Gastrocnemius medialis (tissue), 4 donors: Measurements from ENCODE around the gene COG7. TPM values are rescaled to one million over a fixed set of nuclear protein-coding genes. Genes with fewer than 3 reads are reported as not detected.

ENCODE experiments used
- ATAC-seq, 2 donors: fragments of 150-250 bp; one replicate each; pipeline ENCODE4 v1.9.1; 2016
- DNase-seq, 2 donors: peaks; one replicate each; pipeline ENCODE4 v3.0.0-alpha.2; 2019
- H3K27ac ChIP-seq, 4 donors: fragments of 200-600 bp; sonication (generic); 1 replicate in 1 of 4; 2 replicates in 3 of 4; pipeline ENCODE4 v1.5.1; 2016 to 2018; ENCODE audit warnings: mild to moderate bottlenecking in 2 of 4, moderate library complexity in 1 of 4
- H3K27me3 ChIP-seq, 3 donors: fragments of 200-600 bp; sonication (generic) in 2 of 3; 1 replicate in 1 of 3; 2 replicates in 2 of 3; pipeline versions ENCODE4 v1.5.1 to v1.6.0; 2016 to 2019; ENCODE audit warnings: mild to moderate bottlenecking in 1 of 3, moderate library complexity in 1 of 3
- H3K36me3 ChIP-seq, 2 donors: fragments of 200-600 bp; sonication (generic) in 1 of 2; one replicate each; pipeline ENCODE4 v1.5.1; 2017 to 2018
- H3K4me1 ChIP-seq, 2 donors: fragments of 200-600 bp; sonication (generic) in 1 of 2; one replicate each; pipeline ENCODE4 v1.5.1; 2016 to 2017; ENCODE audit warnings: mild to moderate bottlenecking in 2 of 2
- H3K4me3 ChIP-seq, 4 donors: fragments of 200-600 bp; sonication (generic) in 3 of 4; 1 replicate in 1 of 4; 2 replicates in 3 of 4; pipeline ENCODE4 v1.5.1; 2016 to 2019; ENCODE audit warnings: mild to moderate bottlenecking in 2 of 4
- H3K9me3 ChIP-seq, 3 donors: fragments of 200-600 bp; sonication (generic) in 2 of 3; 1 replicate in 1 of 3; 2 replicates in 2 of 3; pipeline ENCODE4 v1.5.1; 2016 to 2019
- POLR2A ChIP-seq, 2 donors: fragments of 450-650 bp; IDR thresholded peaks; one replicate each; pipeline ENCODE4 v1.6.1; 2017; ENCODE audit warnings: antibody characterized with exemption in 2 of 2, mild to moderate bottlenecking in 2 of 2, moderate library complexity in 2 of 2
- in situ Hi-C, 4 donors: fragments of 200-750 bp; cut with MboI; loops; one replicate each; pipeline versions ENCODE4 v1.15.0 to v1.8.0; 2017; ENCODE audit warnings: low sequenced_read_pairs in 4 of 4
- intact Hi-C: fragments of 100-400 bp; cut with DNase I; formaldehyde crosslinking; loops from one replicate; pipeline ENCODE4 v1.15.1; 2023; ENCODE audit warnings: low total_unique reads
- total RNA-seq, 4 donors: library from RNA; depleted of rRNA; stranded (reverse); fragments of >200 nt; gene quantifications; one replicate each; pipeline versions ENCODE4 v1.1.0 to v1.2.3, GENCODE V29; 2016
- TF ChIP-seq, protein P1 (sequence below), 5 experiments: fragments of 450-650 bp in 3 of 5; fragments of 200-600 bp in 2 of 5; sonication (generic) in 2 of 5; IDR thresholded peaks in 4 of 5; conservative IDR thresholded peaks in 1 of 5; 1 replicate in 4 of 5; 2 replicates in 1 of 5; pipeline ENCODE4 v1.5.1; 2016 to 2019; ENCODE audit warnings: antibody characterized with exemption in 5 of 5, mild to moderate bottlenecking in 3 of 5, moderate library complexity in 3 of 5

The COG7 gene
- total RNA-seq, 4 donors from 2014 or later = 6.6 to 12.9 (median 7.1) TPM

DNA sequence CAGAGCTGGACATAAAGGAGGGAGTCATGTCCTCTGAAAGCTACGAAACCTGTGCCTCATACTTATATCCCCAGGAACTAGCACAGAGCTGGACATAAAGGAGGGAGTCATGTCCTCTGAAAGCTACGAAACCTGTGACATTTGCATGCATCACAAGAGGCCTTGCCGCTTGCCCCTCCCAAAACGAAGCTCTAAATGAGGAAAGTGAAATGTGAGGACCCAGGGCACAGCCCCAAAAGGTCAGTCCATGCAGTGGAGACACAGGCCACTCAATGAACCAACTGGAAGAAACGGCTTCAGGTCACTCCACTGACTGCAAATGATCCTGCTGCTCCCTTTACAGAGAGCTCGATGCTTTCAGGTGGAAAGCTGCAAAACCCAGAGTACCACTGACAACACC is 38.3 kb downstream of the COG7 start:
- H3K4me3 ChIP-seq = no peak overlapping the region
- TF ChIP-seq, protein P1, sequence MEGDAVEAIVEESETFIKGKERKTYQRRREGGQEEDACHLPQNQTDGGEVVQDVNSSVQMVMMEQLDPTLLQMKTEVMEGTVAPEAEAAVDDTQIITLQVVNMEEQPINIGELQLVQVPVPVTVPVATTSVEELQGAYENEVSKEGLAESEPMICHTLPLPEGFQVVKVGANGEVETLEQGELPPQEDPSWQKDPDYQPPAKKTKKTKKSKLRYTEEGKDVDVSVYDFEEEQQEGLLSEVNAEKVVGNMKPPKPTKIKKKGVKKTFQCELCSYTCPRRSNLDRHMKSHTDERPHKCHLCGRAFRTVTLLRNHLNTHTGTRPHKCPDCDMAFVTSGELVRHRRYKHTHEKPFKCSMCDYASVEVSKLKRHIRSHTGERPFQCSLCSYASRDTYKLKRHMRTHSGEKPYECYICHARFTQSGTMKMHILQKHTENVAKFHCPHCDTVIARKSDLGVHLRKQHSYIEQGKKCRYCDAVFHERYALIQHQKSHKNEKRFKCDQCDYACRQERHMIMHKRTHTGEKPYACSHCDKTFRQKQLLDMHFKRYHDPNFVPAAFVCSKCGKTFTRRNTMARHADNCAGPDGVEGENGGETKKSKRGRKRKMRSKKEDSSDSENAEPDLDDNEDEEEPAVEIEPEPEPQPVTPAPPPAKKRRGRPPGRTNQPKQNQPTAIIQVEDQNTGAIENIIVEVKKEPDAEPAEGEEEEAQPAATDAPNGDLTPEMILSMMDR (IDR thresholded peaks at IDR 0.05 in 4 of 5, conservative IDR thresholded peaks at IDR 0.05 in 1 of 5) = no peak
- no peak for TF ChIP-seq POLR2A (IDR thresholded peaks at IDR 0.05)
- peaks cover 14 to 15% of the 10 kb centered on the region in 2 donors for H3K4me1 ChIP-seq
- H3K27me3 ChIP-seq = no peaks in the 10 kb centered on the region
- in situ Hi-C loops = no loop called here
- no peaks in the 10 kb centered on the region for H3K9me3 ChIP-seq
- intact Hi-C loops = loop anchor here (5.0 kb wide), 1 partner anchor 52 kb away; no protein-coding TSS in a partner anchor
- H3K27ac ChIP-seq = peak overlapping the region; percentile 70 to 75 (median 71)
- peak; percentile 92 to 98 for ATAC-seq
- H3K36me3 ChIP-seq = peaks cover 0 to 42% of the 10 kb centered on the region in 2 donors
- peak; percentile 54 to 81 for DNase-seq

DNA sequence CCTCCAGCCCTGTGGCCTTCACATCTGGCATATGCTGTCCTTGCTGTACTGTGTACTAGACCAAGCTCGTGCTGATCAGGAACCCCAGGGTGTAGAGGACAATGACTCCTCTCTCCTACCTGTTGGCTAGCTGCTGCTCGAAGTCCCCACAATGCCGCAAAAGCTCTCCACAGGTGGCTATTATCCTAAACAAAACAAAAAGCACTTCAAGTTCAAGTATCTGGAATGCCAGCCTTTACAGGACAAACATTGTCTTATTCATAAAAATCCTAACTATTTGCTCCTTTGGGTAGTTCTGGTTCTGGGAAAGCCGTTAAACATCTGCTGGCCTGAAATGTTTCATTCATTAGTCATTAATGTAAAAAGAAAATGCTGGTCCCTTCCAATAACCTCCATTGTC is 42.8 kb downstream of the COG7 start:
- no peak for ATAC-seq
- TF ChIP-seq, protein P1 (IDR thresholded peaks at IDR 0.05 in 4 of 5, conservative IDR thresholded peaks at IDR 0.05 in 1 of 5) = no peak
- TF ChIP-seq POLR2A (IDR thresholded peaks at IDR 0.05) = no peak
- DNase-seq = no peak
- intact Hi-C loops (loop anchor here (5.0 kb wide), 1 partner anchor 48 kb away; no protein-coding TSS in a partner anchor), in situ Hi-C loops (no loop called here)
- H3K4me3 ChIP-seq = no peak overlapping the region
- peaks cover 15 to 17% of the 10 kb centered on the region in 2 donors for H3K4me1 ChIP-seq
- no peaks in the 10 kb centered on the region for H3K9me3 ChIP-seq
- no peaks in the 10 kb centered on the region for H3K27me3 ChIP-seq
- no peak overlapping the region for H3K27ac ChIP-seq
- peaks cover 0 to 41% of the 10 kb centered on the region in 2 donors for H3K36me3 ChIP-seq

DNA sequence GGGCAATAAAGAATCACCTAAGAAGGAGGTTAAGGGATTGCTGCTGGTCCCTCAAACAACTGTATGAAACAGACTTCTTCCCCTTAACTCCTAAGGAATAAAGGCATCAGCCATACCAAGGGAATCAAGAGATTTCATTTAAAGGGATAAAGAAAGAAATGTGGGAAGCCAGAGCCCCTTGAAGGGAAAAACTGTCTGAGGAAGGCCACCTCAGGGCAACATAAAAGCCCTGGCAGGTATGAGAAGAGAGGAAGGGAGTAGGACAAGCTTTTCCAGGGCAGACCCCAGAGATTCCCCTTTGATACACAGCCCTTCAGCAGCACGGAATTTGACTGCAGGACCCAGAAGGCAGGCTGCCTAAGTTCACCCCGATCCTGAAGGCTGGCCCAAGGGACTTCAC is 43.5 kb downstream of the COG7 start:
- in situ Hi-C loops (no loop called here), intact Hi-C loops (no loop called here)
- ATAC-seq (no peak), DNase-seq (no peak)
- Histone ChIP-seq H3K4me1 (peaks cover 9 to 10% of the 10 kb centered on the region in 2 donors), H3K27ac (peak overlapping the region in 2 of 4 donors; percentile 23 to 54), H3K36me3 (peaks cover 0 to 47% of the 10 kb centered on the region in 2 donors), H3K27me3 (no peaks in the 10 kb centered on the region), H3K9me3 (no peaks in the 10 kb centered on the region), H3K4me3 (no peak overlapping the region)
- TF ChIP-seq, protein P1 (IDR thresholded peaks at IDR 0.05 in 4 of 5, conservative IDR thresholded peaks at IDR 0.05 in 1 of 5) = no peak

DNA sequence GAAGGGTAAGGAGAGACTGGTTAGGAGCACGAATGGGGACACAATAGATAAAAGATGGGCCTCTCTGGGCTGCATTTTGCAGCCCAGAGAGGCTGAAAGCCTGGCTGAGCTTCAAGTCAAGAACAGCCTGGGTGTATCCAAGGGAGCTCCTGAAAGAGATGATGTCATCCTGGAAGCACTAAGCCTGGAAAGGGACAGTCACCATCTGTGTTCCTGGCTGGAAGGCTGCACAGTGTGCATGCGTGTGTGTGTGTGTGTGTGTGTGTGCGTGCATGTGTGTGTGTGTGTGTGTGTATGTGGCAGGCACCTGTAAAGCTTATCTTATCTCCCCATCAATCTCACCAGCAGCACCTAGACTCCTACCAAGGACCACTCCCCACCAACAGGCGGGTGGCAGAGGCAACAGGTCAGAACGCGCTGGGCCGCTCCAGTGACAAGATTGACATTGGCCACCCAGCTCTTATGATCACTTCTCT is 44.1 kb downstream of the COG7 start:
- TF ChIP-seq POLR2A (IDR thresholded peaks at IDR 0.05) = no peak
- TF ChIP-seq, protein P1 (IDR thresholded peaks at IDR 0.05 in 4 of 5, conservative IDR thresholded peaks at IDR 0.05 in 1 of 5) = no peak
- ATAC-seq (peak; percentile 94 to 95), DNase-seq (no peak)
- peaks cover 0 to 49% of the 10 kb centered on the region in 2 donors for H3K36me3 ChIP-seq
- H3K4me1 ChIP-seq = peaks cover 4% of the 10 kb centered on the region in 2 donors
- intact Hi-C loops = no loop called here
- no peak overlapping the region for H3K4me3 ChIP-seq
- H3K27me3 ChIP-seq = no peaks in the 10 kb centered on the region
- peak overlapping the region in 3 of 4 donors; percentile 23 to 54 (median 44) for H3K27ac ChIP-seq
- in situ Hi-C loops = no loop called here
- H3K9me3 ChIP-seq = no peaks in the 10 kb centered on the region
